HepG2 (cell line): ENCODE measurements around the gene CARHSP1. TPM values are rescaled to one million over a fixed set of nuclear protein-coding genes. Genes with fewer than 3 reads are reported as not detected.
A peak's percentile ranks its signal among the peaks of the same experiment; 100 is the strongest.

ENCODE experiments used
- ATAC-seq: fragments of 200-7000 bp; cut with Tn5 transposase; 3 replicates; pipeline ENCODE4 v1.9.1; 2020; ENCODE audit warnings: mild to moderate bottlenecking, moderate library complexity
- BruUV-seq: library from RNA; stranded (reverse); fragments of 400-500 nt; replicated peaks from 2 replicates; lab custom pipeline; 2021; lab: Mats Ljungman, UMichigan
- CTCF ChIA-PET: fragments of 300-600 bp; formaldehyde crosslinking; extraction: SDS; loops from one replicate; lab custom pipeline; 2021; ENCODE audit warnings: low total read pairs, inconsistent platforms, low intra/inter-chr PET ratio; lab: Yijun Ruan, JAX
- POLR2A ChIA-PET: fragments of 350-600 bp; sonication (Branson Sonifier 250); formaldehyde crosslinking; loops from one replicate; lab custom pipeline; 2020; ENCODE audit warnings: antibody characterized with exemption, inconsistent platforms; lab: Yijun Ruan, JAX
- DNase-seq: peaks from one replicate; pipeline ENCODE4 v3.0.0-alpha.2; 2015; ENCODE audit warnings: low spot score
- FAIRE-seq: peaks from 3 replicates; lab custom pipeline; 2011; peaks lifted over from hg19 to GRCh38; lab: Jason Lieb, UNC
- H2AFZ ChIP-seq: one replicate; pipeline ENCODE4 v1.6.1; 2011; ENCODE audit warnings: low read length, inconsistent platforms
- H3K27ac ChIP-seq: fragments of 300-600 bp; 3 replicates; pipeline ENCODE4 v1.8.0; 2011; ENCODE audit warnings: mixed run types, mild to moderate bottlenecking, mixed read lengths, low read length, inconsistent platforms; ENCODE audit not compliant: insufficient read depth; ENCODE audit errors: extremely low read length
- H3K27me3 ChIP-seq, 2 experiments: fragments of 200-600 bp in 1 of 2; 2 replicates in 1 of 2; 3 replicates in 1 of 2; pipeline versions ENCODE4 v1.6.0 to v1.8.0; 2011; ENCODE audit warnings: low read length in 2 of 2, mild to moderate bottlenecking in 2 of 2, moderate library complexity in 2 of 2, inconsistent platforms in 1 of 2; ENCODE audit not compliant: insufficient read depth in 2 of 2, control insufficient read depth in 1 of 2
- H3K36me3 ChIP-seq, 2 experiments: fragments of 200-600 bp in 1 of 2; replicated peaks in 1 of 2; 2 replicates in 1 of 2; 3 replicates in 1 of 2; pipeline versions ENCODE4 v1.5.1 to v1.8.0; 2011; ENCODE audit warnings: low read length in 2 of 2, inconsistent platforms in 1 of 2; ENCODE audit not compliant: insufficient read depth in 2 of 2, control insufficient read depth in 1 of 2
- H3K4me1 ChIP-seq: 2 replicates; pipeline ENCODE4 v1.5.1; 2012; ENCODE audit warnings: low read length, inconsistent platforms; ENCODE audit not compliant: insufficient read depth
- H3K4me2 ChIP-seq: 2 replicates; pipeline ENCODE4 v1.6.0; 2011; ENCODE audit warnings: low read depth, low read length, inconsistent platforms
- H3K4me3 ChIP-seq, 3 experiments: fragments of 200-600 bp in 1 of 3; sonication (generic), shearing (Covaris generic) in 1 of 3; replicated peaks in 1 of 3; 2 replicates each; pipeline ENCODE4 v1.5.1; 2011 to 2016; ENCODE audit warnings: low read length in 3 of 3, inconsistent platforms in 2 of 3, low read depth in 2 of 3, mild to moderate bottlenecking in 2 of 3, control low read depth in 1 of 3, mixed read lengths in 1 of 3; ENCODE audit not compliant: insufficient read depth in 1 of 3
- H3K79me2 ChIP-seq: one replicate; pipeline ENCODE4 v1.6.1; 2011; ENCODE audit warnings: low read length, inconsistent platforms; ENCODE audit not compliant: insufficient read depth
- H3K9ac ChIP-seq: 2 replicates; pipeline ENCODE4 v1.6.0; 2011; ENCODE audit warnings: mild to moderate bottlenecking, low read depth, low read length, inconsistent platforms; ENCODE audit not compliant: insufficient read depth
- H3K9me3 ChIP-seq: 2 replicates; pipeline ENCODE4 v1.5.1; 2012; ENCODE audit warnings: mild to moderate bottlenecking, low read length
- H4K20me1 ChIP-seq: 2 replicates; pipeline ENCODE4 v1.6.0; 2011; ENCODE audit warnings: inconsistent platforms, mild to moderate bottlenecking, low read length, moderate library complexity; ENCODE audit not compliant: insufficient read depth
- ATF7 ChIP-seq, 2 experiments: fragments of 450-650 bp in 1 of 2; sonication (generic) in 1 of 2; formaldehyde crosslinking in 1 of 2; IDR thresholded peaks; 2 replicates each; pipeline versions ENCODE4 v1.4.0 to v1.6.1; 2016 to 2020; ENCODE audit warnings: antibody characterized with exemption in 1 of 2, mild to moderate bottlenecking in 1 of 2, missing genetic modification reagents in 1 of 2
- BCL6 ChIP-seq: IDR thresholded peaks from 2 replicates; pipeline ENCODE4 v1.6.1; 2016; ENCODE audit warnings: missing genetic modification reagents, missing compliant biosample characterization
- CSRNP2 ChIP-seq: sonication (generic); formaldehyde crosslinking; conservative IDR thresholded peaks from 2 replicates; pipeline ENCODE4 v1.8.0; 2022; ENCODE audit warnings: low read depth, missing genetic modification reagents
- DZIP1 ChIP-seq: sonication (generic); formaldehyde crosslinking; IDR thresholded peaks from 2 replicates; pipeline ENCODE4 v1.5.0; 2020; ENCODE audit warnings: mild to moderate bottlenecking, missing genetic modification reagents
- E2F2 ChIP-seq: sonication (generic); formaldehyde crosslinking; IDR thresholded peaks from 2 replicates; pipeline ENCODE4 v1.4.0; 2020; ENCODE audit warnings: missing genetic modification reagents, borderline replicate concordance
- MXI1 ChIP-seq: IDR thresholded peaks from 3 replicates; pipeline ENCODE4 v1.6.1; 2012; ENCODE audit warnings: low read depth, low read length, inconsistent platforms, borderline replicate concordance
- PAF1 ChIP-seq: IDR thresholded peaks from 2 replicates; pipeline ENCODE4 v1.6.1; 2016; ENCODE audit warnings: missing genetic modification reagents, missing compliant biosample characterization
- POLR2A ChIP-seq, 2 experiments: IDR thresholded peaks; 2 replicates each; pipeline ENCODE4 v1.6.1; 2011; ENCODE audit warnings: low read depth in 2 of 2, low read length in 2 of 2, mild to moderate bottlenecking in 1 of 2, moderate library complexity in 1 of 2; ENCODE audit not compliant: insufficient read depth in 1 of 2
- POLR2G ChIP-seq: fragments of 200-400 bp; formaldehyde crosslinking; IDR thresholded peaks from 2 replicates; pipeline ENCODE4 v1.6.1; 2018; ENCODE audit warnings: mild to moderate bottlenecking, low read depth, low read length, moderate library complexity
- SRSF1 ChIP-seq: fragments of 200-400 bp; formaldehyde crosslinking; optimal IDR thresholded peaks from 2 replicates; pipeline ENCODE3; 2017; ENCODE audit warnings: mild to moderate bottlenecking, low read depth, low read length, moderate library complexity
- ZBTB43 ChIP-seq: sonication (generic); formaldehyde crosslinking; conservative IDR thresholded peaks from 2 replicates; pipeline ENCODE4 v1.4.0; 2020; ENCODE audit warnings: missing genetic modification reagents
- ZNF12 ChIP-seq: sonication (generic); formaldehyde crosslinking; IDR thresholded peaks from 2 replicates; pipeline ENCODE4 v1.5.0; 2020; ENCODE audit warnings: missing genetic modification reagents
- ZNF672 ChIP-seq: sonication (generic); formaldehyde crosslinking; IDR thresholded peaks from 2 replicates; pipeline ENCODE4 v1.8.1; 2022; ENCODE audit warnings: missing genetic modification reagents
- ZNF691 ChIP-seq: sonication (generic); formaldehyde crosslinking; IDR thresholded peaks from 2 replicates; pipeline ENCODE4 v1.4.0; 2020; ENCODE audit warnings: missing genetic modification reagents, low read depth, mild to moderate bottlenecking, borderline replicate concordance
- WGBS: methylation state at CpG from one replicate; pipeline ENCODE4 v1.1.6; 2017; ENCODE audit warnings: low lambda C conversion rate; 5-methylcytosine and 5-hydroxymethylcytosine counted together
- in situ Hi-C: cut with HindIII; loops from 2 replicates; pipeline ENCODE4 v1.10.0; 2017; ENCODE audit warnings: low pct_unique_long_range_greater_than_20kb; ENCODE audit not compliant: extremely low pct_ligation_motif_present
- intact Hi-C: fragments of 100-400 bp; cut with micrococcal nuclease; formaldehyde crosslinking; loops from one replicate; pipeline ENCODE4 v1.10.0; 2022; ENCODE audit not compliant: unreplicated experiment
- polyA plus RNA-seq, 8 experiments: library from polyadenylated mRNA; depleted of rRNA in 3 of 8; stranded (reverse) in 7 of 8; unstranded in 1 of 8; fragments of >200 nt; fragmentation: Illumina TruSeq in 4 of 8; extraction: Trizol in 4 of 8; gene quantifications; 2 replicates each; pipeline versions ENCODE4 v1.2.1 to v1.2.3, GENCODE V29; 2011 to 2016; ENCODE audit warnings: low read depth in 4 of 8, missing spikeins in 1 of 8, mixed read lengths in 1 of 8; ENCODE audit not compliant: insufficient read depth in 1 of 8
- total RNA-seq, 5 experiments: library from RNA; depleted of rRNA; stranded (reverse); fragments of >200 nt; fragmentation: Illumina TruSeq; extraction: Trizol; gene quantifications; 2 replicates each; pipeline ENCODE4 v1.2.3, GENCODE V29; 2016; ENCODE audit warnings: low read depth in 1 of 5

The CARHSP1 gene
- total and polyA plus RNA-seq, 2 of the 13 experiments (the other 11 are each of a cell fraction or from before 2014, with no cell fraction given), result 173 to 345 TPM

GRCh38 chr16:8855972-8856371 is 12.8 kb downstream of the CARHSP1 start:
- DNase-seq (no peak), FAIRE-seq (no peak), ATAC-seq (no peak)
- Histone ChIP-seq H3K4me2 (no peak overlapping the region), H3K9me3 (no peaks in the 10 kb centered on the region), H3K9ac (no peak overlapping the region), H3K27me3 (no peaks in the 10 kb centered on the region), H3K79me2 (peaks cover 27% of the 10 kb centered on the region), H3K4me1 (peaks cover 30% of the 10 kb centered on the region), H3K27ac (no peak overlapping the region), H4K20me1 (peaks cover 42% of the 10 kb centered on the region), H3K36me3 (peaks cover 54 to 77% of the 10 kb centered on the region in 2 experiments), H2AFZ (no peak overlapping the region), H3K4me3 (no peak overlapping the region)
- 77% methylated on average over 5 of the region's 5 CpGs for WGBS
- POLR2A ChIA-PET, result interaction anchor here (1.5 to 7.5 kb wide), 2 partner anchors 9 to 13 kb away, joined by 7 to 105 read pairs; partner anchors contain the start of gene CARHSP1
- in situ Hi-C loops, result no loop called here
- BruUV-seq, result no TSS peak
- TF ChIP-seq MXI1 (no peak), ZNF691 (CRISPR knock-in tag) (no peak), ZNF672 (CRISPR knock-in tag) (no peak), POLR2A (IDR thresholded peaks at IDR 0.05; ENCODE audit: insufficient read depth in 1 of 2, low read depth in 2 of 2, low read length in 2 of 2) (peak in 1 of 2 experiments; percentile 8; a peak in 1 of 4 replicates), PAF1 (CRISPR knock-in tag) (0 out of 2 replicates have a peak, but pooled peaks have one; percentile 14), ZBTB43 (CRISPR knock-in tag) (no peak), ZNF12 (CRISPR knock-in tag) (no peak), ATF7 (IDR thresholded peaks at IDR 0.05) (no peak), ATF7 (CRISPR knock-in tag; IDR thresholded peaks at IDR 0.05) (no peak), CSRNP2 (CRISPR knock-in tag) (no peak), DZIP1 (CRISPR knock-in tag) (no peak), SRSF1 (peak; percentile 4), E2F2 (CRISPR knock-in tag) (0 out of 2 replicates have a peak, but pooled peaks have one; percentile 3), POLR2G (0 out of 2 replicates have a peak, but pooled peaks have one; percentile 4), BCL6 (CRISPR knock-in tag) (no peak)
- intact Hi-C loops, result no loop called here
- CTCF ChIA-PET, result no interaction called here
